Stimulated activated CD4-positive, alpha-beta T cell treated with anti-CD3 and anti-CD28 coated beads, Interleukin-15, amount 100 ng/mL, for 24 hours (primary cell): ENCODE measurements around the gene CDC42BPA.
"Not testable (repeated sequence)": the region's sequence is repeated elsewhere in the genome, so short reads cannot be mapped to it uniquely, and the experiment has no call there.

Experiments used
- DNase-seq: peaks from one replicate; pipeline ENCODE4 v3.0.0-alpha.2; 2020

The CDC42BPA gene

DNA sequence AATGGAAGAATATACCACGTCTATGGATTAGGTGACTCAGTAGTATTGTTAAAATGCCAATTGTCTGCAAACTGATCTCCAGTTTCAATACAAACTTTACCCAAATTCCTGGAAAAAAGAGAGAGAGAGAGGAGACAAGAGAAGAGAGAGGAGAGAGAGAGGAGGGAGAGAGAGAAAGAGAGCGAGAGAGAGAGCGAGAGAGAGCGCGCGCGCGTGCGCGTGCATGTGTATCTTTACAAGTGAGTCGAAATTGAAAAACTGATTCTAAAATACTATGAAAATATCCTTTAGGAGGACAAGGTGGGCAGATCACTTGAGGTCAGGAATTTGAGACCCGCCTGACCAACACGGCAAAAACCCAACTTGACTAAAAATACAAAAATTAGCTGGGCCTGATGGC lies 65.2 kb downstream of the CDC42BPA start:
- DNase-seq: no peak

DNA sequence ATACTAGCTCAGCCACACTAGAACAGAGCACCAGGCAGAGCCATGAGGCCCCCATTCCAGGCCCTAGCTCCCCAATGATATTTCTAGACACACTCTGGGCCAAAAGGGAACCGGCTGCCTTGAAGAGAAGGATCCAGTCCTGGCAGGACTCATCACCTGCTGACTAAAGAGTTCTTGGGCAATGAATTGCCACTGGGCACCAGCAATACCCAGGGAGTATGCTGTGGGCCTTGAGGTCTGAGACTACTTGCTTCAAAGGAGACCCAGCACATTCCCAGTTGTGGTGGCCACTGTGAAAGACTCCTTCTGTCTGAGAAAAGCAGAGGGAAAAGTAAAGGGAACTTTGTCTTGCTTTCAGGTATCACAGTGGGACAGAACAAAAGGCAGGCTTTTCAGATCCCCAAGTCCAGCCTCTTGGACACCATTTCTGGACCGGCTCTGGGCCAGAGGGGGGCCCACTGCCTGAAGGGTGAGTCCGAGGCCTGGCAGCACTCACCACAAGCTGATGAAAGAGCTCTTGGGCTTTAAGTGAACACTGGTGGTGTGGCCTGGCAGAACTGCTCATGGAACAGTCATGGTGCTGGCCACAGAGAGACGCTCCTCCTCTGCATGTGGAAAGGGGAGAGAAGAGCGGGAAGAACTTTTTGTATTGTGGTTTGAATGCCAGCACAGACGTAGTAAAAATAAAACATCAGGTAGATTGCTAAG lies 72.5 kb downstream of the CDC42BPA start:
- no peak for DNase-seq

DNA sequence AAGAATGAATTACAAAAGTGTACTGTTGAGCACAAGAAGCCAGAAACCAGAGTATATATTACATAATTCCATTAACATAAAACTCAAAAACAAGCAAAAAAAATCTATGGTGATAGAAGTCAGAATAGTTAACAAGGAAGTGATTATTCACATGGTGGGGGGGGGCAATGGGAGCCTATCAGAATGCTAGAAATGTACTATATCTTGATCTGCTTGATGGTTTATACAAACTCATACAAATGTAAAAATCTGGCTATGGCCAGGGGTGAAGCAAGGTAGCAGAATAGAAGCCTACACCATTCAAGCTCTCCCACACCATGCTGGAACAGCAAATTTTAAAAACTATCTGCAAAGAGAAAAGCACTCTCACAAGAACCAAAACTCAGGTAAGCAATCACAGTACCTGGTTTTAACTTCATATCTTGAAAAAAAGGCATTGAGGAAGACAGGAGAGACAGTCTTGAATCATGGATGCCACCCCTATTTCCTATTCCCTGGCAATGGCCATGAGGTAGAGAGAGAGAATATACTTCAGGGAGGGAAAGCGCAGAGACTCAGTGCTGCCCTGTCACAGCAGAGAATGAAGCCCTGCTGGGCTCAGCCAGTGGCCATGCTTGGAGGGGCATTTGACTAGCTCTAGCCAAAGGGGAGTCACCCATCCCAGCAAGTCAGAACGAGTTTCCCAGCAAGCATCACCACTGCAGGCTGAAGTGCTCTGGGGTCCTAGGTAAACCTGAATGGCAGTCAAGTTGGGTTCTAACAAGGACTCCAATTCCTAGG lies 73.8 kb downstream of the CDC42BPA start:
- no peak for DNase-seq

DNA sequence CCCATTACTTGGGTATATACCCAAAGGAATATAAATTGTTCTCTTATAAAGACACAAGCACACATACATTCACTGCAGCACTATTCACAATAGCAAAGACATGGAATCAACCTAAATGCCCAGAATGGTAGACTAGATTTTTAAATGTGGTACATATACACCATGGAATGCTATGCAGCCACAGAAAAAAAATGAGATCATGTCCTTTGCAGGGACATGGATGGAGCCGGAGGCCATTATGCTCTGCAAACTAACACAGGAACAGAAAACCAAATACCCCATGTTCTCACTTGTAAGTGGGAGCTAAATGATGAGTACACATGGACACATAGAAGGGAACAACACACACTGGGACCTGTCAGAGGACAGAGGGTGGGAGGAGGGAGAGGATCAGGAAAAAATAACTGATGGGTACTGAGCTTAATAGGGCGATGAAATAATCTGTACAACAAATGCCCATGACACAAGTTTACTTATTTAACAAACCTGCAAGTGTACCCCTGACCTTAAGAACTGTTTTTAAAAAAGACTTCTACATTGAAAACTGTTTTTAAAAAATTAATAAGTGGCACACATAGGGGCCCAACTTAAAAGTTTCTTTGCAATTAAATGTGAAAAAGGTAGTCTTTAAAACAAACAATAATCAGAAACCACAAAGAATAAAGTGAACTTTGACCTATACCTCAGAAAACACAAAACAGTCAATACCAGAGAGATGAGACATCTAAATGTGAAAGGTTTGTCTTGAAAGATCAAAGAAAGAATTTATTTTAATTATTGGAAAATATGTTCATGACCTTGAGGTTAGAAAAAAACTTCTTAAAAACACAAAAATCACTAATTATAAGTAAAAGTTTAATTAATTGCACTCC lies 75.2 kb downstream of the CDC42BPA start:
- DNase-seq: no peak

DNA sequence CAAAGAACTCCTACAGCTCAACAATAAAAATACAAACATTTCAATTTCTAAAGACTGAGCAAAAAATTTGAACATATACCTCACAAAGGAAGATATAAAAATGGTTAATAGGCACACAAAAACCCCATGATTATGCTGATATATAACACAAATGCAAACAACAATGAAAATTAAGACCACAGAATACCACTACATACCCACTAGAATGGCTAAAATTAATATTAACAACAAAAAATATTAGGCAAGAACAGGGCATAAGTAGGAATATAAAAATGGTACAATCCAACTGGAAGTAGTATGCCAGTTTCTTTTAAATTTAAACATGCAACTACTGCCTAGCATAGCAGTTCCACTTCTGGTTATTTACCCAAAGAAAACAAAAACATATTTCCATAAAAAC lies 77.3 kb downstream of the CDC42BPA start:
- DNase-seq: no peak

DNA sequence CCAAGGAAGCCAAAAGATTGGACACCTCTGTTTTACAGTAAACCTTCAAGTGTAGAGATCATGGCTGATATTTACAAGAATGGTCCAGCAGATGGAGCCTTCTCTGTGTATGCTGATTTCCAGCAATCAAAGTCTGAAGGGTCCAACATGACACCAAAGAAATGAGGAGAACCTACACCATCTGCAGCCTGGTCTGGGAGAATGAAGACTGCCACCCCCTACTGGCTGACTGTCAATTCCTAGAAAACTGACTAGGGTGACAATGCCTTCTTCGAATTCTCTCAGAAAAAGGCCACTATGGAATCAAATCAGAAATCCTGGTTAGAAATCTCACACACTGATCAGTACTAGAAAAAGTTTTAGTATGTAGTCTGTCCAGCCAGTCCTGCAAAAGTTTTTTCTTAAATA lies 83.3 kb downstream of the CDC42BPA start:
- peak; percentile 6 for DNase-seq

DNA sequence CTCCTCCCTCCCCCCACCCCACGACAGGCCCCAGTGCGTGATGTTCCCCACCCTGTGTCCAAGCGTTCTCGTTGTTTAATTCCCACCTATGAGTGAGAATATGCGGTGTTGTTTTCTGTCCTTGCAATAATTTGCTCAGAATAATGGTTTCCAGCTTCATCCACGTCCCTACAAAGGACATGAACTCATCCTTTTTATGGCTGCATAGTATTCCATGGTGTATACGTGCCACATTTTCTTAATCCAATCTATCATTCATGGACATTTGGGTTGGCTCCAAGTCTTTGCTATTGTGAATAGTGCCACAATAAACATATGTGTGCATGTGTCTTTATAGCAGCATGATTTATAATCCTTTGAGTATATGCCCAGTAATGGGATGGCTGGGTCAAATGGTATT lies 87.2 kb downstream of the CDC42BPA start:
- DNase-seq: not testable (repeated sequence)

DNA sequence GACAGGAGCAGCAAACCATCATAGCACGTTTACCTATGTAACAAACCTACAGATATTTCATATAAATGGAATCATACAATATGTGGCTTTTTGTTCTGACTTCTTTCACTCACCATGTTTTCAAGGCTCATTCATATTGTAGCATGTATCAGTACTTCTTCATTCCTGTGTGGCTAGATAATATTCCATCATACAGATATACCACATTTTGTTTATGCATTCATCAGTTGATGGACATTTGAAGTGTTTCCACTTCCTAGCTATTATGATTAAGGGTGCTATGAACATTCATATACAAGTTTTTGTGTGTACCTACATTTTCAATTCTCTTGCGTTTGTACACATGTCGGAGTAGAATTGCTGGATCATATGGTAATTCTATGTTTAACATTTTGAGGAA lies 90.1 kb downstream of the CDC42BPA start:
- no peak for DNase-seq

DNA sequence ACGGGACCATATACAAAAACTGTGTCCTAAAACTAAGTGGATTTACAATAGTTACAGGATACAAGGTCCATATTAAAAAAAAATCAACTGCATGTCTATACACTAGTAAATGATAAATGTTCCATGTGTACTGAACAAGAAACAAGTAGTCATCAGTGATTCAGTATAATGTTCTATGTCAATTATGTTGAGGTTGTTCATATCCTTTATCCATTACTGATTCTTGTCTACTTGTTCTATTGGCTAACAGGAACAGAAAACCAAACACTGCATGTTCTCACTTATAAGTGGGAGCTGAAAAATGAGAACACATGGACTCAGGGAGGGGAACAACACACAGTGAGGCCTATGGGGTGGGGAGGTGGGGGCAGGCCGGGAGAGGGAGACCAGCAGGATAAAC lies 90.5 kb downstream of the CDC42BPA start:
- no peak for DNase-seq

DNA sequence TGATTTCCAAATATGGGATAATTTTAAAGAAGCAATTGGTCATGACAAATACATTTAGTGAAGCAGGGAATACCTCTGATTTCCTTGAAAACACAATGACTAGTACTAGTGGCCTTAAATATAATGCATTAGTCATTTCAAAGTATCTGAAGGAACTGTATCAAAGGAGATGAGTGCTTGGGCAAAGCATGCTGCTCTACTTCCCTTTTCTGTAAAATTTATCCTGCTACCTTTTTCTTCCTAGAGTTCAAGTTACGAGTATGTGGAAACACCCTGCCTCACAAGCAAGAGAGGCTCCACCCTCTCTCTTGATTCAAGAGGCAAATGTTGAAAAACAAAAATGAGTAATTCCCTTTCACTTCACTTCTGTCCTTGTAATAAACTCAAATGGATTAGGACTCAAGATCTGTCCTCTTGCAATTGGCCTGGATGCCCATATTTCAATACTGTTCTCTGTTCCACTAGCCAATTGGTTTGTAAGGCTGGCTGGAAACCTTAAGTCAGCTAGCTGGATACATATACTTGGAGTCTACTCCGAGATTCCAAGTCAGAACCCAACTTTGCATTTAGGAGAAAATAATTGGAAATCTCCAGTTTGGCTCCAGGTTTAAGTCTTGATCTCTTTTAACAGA lies 92.5 kb downstream of the CDC42BPA start:
- no peak for DNase-seq

DNA sequence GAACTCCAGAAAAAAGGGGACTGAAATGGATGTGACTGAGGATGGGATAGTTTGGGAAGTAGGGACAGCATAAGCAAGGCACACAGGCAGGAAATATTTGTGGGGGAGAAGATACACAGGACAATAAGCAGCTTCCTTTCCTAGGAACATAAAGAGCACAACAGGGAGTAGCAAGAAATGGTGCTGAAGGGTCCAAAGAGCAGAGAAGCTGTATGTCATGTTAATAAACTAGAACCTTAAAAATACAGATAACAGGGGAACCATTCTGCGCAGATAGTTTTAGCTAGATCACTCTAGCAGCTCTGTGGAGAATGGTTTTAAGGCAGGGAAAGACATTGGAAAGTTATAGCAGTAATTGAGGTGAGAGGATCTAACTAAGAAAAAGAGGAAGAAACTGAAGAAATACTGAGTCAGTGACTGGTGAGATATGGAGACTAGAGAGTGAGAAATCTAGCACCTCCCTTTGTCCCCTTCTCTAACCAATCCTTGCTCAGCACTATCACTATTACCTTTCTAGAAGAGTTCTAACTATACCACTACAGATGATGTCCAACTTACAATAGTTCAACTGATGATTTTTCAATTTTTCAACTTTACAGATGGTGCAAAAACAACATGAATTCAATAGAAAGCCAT lies 95.0 kb downstream of the CDC42BPA start:
- DNase-seq: no peak

DNA sequence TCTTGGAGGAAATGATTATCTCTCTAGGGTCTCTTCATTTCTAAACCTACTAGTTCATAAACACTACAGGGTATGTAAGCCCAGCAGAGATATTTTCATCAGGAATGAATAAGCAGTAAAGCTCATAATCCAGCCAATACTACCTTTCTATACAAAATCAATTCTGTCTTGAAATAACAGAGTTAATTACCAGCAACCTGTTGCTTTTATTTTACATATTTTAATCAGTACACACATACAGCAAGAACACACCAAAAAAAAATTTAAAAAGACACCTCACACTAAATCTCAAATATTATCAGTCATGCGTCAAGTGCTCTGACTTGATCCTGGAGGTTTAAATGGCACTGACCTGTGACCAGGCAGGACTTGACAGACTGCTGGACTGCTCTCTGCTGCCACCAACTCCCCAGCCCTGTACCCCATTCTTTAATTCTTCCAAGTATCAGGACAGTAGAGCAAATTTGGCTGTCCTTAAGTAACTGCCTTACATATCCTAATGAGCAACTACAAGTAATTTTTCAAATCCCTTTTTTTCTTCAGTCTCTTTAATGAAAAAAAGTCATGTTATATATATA lies 98.5 kb downstream of the CDC42BPA start:
- no peak for DNase-seq

DNA sequence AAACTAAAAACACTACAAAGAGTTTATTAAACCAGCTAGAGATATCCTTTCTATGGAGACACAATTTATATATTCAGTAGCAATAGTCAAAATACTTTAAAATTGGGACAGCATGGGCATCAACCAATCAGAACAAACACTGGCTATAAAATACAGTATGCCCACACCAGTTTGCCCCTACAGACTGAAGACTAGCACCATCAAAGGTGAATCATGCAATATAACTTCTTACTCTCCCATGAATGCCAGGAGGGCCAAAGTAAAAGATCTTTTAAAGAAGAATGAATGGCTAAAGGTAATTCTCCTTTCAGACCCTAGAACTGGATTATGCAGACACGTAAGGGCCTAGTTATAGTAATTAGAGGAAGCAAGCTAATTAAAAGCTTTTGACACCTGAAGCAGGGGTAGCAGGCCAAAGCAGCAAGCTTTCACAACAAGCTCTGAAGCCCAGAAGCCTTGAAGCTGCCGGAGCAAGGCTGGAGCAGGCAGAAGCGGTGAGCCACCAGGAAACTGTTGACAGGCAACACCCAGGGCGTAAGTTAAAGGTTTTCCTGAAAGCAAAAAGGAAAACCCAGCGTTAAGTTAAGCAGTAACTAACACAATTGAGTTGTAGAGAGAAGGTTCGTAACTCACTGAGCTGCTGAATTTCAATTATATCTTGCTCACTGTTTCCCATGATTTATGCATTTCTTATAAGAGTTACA lies 99.3 kb downstream of the CDC42BPA start:
- no peak for DNase-seq

DNA sequence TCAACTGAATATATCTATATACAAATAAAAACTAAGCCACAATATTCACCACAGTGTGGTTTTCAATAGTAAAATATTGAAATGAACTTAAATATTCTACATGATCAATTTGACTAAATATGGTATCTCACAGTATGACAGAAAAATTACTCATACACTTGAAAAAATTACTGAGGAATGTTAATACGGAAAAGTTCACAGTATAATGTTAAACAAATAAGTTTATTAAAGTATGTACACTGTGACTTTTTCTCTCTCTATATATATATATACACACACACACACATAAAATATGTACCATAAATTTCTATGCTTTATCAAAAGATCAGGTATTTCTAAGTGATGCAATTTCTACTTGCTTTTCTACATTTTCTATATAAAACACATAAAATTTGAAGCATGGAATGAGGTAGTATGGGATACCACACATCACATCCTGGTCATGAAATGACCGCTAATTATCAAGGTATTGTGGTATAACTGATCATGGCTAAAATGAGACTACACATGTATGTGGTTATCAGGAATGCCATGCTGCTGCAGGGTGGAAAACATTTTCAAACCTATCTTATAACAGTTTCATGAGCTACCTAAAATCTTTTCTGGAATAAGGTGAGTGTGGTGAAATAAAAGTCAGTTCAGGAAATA lies 102.3 kb downstream of the CDC42BPA start:
- DNase-seq: no peak

DNA sequence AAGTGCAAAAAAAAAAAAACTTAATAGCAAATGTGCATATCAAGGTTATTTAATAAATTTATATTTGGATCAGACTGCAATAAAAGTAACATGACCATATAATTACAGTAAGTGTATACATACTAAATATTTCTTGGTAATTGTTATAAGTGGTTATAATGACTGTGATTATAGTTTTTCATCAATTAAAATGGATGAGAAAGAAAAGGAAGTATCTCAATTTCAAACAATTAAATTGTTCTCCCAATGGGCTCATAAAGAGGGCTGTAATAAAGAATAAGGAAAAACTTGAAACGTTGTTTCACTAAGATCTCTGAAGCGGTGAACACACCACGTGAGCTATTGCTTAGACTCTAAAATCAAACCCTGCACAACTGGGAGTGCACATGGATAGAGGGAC lies 104.1 kb downstream of the CDC42BPA start:
- DNase-seq: no peak

DNA sequence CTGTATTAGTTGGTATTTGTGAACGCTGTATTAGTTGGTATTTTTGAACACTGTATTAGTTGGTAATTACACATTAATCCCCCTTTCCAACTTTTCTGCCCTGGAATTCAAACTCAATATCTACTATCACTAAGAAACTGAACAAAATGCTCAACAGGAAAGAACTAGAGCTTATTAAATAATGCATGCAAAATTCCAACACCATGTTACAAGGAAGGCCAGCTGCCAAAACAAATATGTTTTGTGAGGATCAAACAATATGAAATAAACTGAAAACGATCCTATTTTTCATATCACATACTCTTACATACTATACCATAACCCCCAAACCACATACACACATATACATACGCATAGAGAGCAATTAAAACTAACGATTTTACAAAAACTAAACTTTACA lies 104.9 kb downstream of the CDC42BPA start:
- DNase-seq: no peak

DNA sequence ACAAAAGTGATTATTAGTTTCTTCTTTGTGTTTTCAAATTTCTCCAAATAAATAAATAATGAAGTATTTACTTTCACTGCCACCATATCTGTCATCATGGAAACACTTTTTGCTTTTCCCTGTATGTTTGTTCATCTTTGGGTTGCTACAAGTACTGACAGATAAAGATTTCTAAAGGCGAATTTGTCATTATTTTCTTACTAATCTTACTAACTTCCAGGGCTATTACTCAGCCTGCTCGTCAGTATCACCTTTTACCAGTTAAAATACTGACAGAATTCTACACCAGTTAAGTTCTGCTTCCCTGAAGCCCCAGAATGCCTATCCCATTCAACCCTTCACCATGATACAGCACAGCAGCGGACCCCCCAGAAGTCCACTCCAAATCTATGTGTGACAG lies 106.1 kb downstream of the CDC42BPA start:
- DNase-seq: no peak

DNA sequence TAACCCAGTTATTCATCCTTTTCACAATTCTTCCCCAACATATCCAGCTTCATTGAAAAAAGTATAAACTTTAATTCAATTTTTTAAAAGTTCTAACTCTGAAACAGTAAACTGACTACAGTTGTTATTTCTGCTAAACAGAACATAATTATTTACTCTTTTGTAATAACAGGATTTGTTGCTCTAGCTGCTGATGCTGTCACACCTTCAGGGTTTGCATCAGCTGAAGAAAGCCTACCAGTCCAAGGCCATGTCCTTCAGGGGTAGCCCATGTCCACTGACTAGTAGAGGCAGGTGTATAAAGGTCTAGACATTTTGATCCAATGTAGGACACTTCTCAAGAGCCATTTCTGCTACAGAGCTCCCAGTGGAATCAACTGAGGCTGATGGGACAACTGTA lies 107.7 kb downstream of the CDC42BPA start:
- no peak for DNase-seq

DNA sequence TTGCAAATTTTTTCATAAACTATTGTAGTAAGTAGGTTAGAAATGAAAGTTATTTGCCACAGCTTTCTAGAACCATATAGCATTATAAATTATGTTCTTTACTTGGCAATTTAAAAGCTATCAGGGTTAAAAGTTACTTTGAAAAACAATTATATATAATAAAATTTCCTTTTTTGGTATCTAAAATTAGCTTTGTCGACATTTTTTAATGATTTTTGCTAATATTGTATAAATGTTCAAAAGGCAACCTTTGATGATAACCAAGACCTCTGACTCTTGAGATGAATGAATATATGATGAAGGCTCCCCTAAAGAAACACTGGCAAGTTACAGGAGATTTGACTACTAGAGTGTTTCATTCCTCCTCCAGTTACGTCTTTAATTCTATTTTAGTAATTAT lies 121.2 kb downstream of the CDC42BPA start:
- no peak for DNase-seq

DNA sequence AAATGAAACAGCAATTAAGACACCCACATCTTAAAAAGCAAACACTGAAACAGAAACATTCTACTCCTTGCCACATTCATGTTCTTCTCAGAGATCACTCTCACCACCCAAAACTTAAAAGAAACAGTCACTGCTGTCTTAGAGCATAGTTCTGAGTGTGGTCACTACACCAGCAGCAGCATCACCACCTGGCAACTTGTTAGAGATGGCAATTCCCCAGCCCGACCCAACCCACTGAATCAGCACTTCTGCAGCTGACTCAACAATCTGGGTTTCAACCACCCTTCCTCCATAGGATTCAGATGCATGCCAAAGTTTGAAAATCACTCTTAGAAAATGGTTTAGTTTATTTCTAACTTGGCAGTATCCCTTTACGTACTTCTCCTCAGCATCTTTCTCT lies 126.1 kb downstream of the CDC42BPA start:
- peak; percentile 45 for DNase-seq

DNA sequence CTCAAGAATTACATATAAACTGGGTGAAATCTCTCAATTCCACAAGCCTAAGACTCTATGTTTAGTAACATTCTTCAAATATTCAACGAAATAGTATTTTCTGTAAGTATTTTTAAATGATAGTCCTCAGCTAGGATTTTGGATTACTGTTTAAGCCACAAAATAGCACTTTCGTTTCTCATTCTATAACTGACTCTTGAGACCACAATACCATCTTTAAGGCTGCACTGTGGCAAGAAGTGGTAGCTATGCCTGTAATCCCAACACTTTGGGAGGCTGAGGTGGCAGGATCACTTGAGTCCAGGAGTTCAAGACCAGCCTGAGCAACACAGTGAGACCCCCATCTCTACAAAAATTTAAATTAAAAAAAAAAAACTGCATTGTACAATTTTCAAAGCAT lies 126.7 kb downstream of the CDC42BPA start:
- DNase-seq: no peak
